GM12873 (cell line): ENCODE measurements around the gene RNF19B.

Experiments used
- TF ChIP-seq, protein P1 (sequence below): IDR thresholded peaks from 2 replicates; pipeline ENCODE4 v1.5.1; 2012; ENCODE audit warnings: low read depth, mild to moderate bottlenecking, moderate library complexity, low read length, control low read depth; ENCODE audit not compliant: insufficient read depth; ENCODE audit errors: missing control alignments

RNF19B gene

GRCh38 chr1:32931760-32932159 lies 32.8 kb downstream of the RNF19B start:
- TF ChIP-seq, protein P1, sequence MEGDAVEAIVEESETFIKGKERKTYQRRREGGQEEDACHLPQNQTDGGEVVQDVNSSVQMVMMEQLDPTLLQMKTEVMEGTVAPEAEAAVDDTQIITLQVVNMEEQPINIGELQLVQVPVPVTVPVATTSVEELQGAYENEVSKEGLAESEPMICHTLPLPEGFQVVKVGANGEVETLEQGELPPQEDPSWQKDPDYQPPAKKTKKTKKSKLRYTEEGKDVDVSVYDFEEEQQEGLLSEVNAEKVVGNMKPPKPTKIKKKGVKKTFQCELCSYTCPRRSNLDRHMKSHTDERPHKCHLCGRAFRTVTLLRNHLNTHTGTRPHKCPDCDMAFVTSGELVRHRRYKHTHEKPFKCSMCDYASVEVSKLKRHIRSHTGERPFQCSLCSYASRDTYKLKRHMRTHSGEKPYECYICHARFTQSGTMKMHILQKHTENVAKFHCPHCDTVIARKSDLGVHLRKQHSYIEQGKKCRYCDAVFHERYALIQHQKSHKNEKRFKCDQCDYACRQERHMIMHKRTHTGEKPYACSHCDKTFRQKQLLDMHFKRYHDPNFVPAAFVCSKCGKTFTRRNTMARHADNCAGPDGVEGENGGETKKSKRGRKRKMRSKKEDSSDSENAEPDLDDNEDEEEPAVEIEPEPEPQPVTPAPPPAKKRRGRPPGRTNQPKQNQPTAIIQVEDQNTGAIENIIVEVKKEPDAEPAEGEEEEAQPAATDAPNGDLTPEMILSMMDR: no peak

- TF ChIP-seq, protein P1: no peak
These were observed 35.2 kb downstream of the RNF19B start for GRCh38 chr1:32929366-32929765.

GRCh38 chr1:32928715-32929114 lies 35.9 kb downstream of the RNF19B start:
- TF ChIP-seq, protein P1: no peak

DNA sequence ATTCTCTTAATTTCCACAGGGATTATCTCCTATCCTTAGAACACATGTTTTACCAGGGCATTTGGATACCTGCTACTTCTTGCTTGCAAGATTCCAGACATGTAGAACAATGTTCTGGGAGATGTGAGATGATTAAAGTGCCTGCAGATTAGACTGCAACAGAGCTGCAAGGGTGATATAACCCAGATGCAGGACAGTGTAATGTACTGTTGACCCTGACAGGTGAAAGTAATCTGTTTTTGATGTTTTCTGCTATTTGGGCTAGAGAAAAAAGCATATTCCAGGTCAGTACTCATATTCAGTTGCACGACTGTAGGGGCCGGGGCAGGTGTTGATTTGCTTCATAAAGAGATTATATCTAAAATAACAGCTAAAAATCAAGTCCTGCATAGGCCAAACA lies 36.3 kb downstream of the RNF19B start:
- TF ChIP-seq, protein P1: no peak

DNA sequence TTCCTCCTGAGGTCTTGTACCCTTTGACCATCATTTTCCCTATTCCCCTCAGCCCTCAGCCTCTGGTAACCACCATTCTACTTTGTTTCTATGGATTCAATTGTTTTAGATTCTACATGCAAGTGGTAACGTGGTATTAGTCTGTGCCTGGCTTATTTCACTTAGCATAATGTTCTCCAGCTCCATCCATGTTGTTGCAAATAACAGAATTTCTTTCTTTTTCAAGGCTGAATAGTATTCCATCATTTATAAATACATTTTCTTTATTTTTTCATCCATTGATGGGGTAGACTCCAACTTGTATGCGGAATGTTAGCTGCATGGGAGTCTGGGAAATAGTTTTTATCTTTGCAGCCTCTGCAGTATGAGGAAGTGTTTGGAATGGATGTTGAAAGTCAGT lies 37.2 kb downstream of the RNF19B start:
- TF ChIP-seq, protein P1: no peak

DNA sequence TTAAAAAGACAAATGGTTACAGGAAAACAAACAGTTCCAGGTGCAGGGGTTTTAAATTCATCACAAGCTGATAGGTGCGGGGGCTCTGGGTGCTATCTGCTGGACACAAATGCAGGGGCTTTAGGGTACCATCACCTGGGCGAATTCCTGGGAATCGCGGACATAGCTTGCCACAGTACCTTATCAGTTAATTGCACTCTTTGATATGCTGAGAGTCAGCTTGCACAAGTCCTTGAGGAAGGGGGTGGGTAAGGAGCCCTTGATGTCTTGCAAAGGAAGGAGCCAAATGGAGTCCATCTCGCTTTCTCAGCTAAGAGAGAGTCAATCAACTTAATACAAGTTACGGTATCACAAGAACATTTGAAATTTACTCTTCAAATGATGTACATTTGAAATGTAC lies 38.0 kb downstream of the RNF19B start:
- TF ChIP-seq, protein P1: no peak

- TF ChIP-seq, protein P1: peak; percentile 15
These were observed 39.0 kb downstream of the RNF19B start for GRCh38 chr1:32925403-32926162.
